HL-60 (cell line): ENCODE results near the gene ANXA11.
A peak's percentile ranks its signal among the peaks of the same experiment; 100 is the strongest.

Source experiments
- DNase-seq, 2 experiments: peaks; one replicate each; pipeline ENCODE4 v3.0.0-alpha.2; 2010 to 2020; ENCODE audit warnings: low read depth in 1 of 2, low spot score in 1 of 2
- H3K27ac ChIP-seq: fragments of 250-450 bp; sonication (Bioruptor Pico); replicated peaks from 2 replicates; pipeline ENCODE4 v1.5.1; 2020; ENCODE audit warnings: mild to moderate bottlenecking, moderate library complexity
- H3K27me3 ChIP-seq: fragments of 250-450 bp; sonication (Bioruptor Pico); 2 replicates; pipeline ENCODE4 v1.5.1; 2021; ENCODE audit warnings: mild to moderate bottlenecking, moderate library complexity; ENCODE audit not compliant: insufficient read depth, poor library complexity, severe bottlenecking
- H3K4me3 ChIP-seq: replicated peaks from 2 replicates; pipeline ENCODE4 v1.5.1; 2011; ENCODE audit warnings: mild to moderate bottlenecking, control low read depth, low read length; ENCODE audit not compliant: insufficient read depth
- GABPA ChIP-seq: IDR thresholded peaks from 2 replicates; pipeline ENCODE4 v1.6.1; 2012; ENCODE audit warnings: low read depth
- POLR2AphosphoS5 ChIP-seq: IDR thresholded peaks from 2 replicates; pipeline ENCODE4 v1.6.1; 2012; ENCODE audit warnings: low read depth
- SPI1 ChIP-seq: IDR thresholded peaks from 2 replicates; pipeline ENCODE4 v1.6.1; 2012; ENCODE audit warnings: low read depth, mild to moderate bottlenecking, borderline replicate concordance
- TF ChIP-seq, protein P1 (sequence below): IDR thresholded peaks from 2 replicates; pipeline ENCODE4 v1.6.1; 2012; ENCODE audit warnings: low read depth; ENCODE audit not compliant: insufficient replicate concordance
- TF ChIP-seq, protein P2 (sequence below): IDR thresholded peaks from one replicate; pipeline ENCODE4 v1.5.1; 2011; ENCODE audit warnings: low read length, control low read depth, inconsistent platforms; ENCODE audit not compliant: insufficient read depth

The ANXA11 gene

DNA sequence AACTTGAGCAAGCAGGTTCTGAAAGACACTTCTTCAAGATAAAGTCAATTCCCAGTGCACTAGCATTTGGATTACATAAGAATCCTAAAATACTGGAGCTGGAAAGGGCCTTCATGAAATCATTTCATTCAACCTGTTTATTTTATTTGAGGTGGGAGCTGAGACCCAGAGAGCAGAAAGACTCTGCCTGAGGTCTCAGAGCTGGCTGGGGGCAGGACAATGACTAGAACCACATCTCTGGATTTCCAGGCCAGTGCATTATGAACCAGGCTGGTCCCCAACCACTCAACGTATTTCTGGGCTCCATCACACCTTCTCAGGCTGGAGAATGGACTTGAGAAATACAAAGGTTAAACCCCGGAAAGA is 8.4 kb downstream of the ANXA11 start:
- TF ChIP-seq SPI1 = no peak
- no peak for TF ChIP-seq GABPA
- no peak for TF ChIP-seq POLR2AphosphoS5
- TF ChIP-seq, protein P1, sequence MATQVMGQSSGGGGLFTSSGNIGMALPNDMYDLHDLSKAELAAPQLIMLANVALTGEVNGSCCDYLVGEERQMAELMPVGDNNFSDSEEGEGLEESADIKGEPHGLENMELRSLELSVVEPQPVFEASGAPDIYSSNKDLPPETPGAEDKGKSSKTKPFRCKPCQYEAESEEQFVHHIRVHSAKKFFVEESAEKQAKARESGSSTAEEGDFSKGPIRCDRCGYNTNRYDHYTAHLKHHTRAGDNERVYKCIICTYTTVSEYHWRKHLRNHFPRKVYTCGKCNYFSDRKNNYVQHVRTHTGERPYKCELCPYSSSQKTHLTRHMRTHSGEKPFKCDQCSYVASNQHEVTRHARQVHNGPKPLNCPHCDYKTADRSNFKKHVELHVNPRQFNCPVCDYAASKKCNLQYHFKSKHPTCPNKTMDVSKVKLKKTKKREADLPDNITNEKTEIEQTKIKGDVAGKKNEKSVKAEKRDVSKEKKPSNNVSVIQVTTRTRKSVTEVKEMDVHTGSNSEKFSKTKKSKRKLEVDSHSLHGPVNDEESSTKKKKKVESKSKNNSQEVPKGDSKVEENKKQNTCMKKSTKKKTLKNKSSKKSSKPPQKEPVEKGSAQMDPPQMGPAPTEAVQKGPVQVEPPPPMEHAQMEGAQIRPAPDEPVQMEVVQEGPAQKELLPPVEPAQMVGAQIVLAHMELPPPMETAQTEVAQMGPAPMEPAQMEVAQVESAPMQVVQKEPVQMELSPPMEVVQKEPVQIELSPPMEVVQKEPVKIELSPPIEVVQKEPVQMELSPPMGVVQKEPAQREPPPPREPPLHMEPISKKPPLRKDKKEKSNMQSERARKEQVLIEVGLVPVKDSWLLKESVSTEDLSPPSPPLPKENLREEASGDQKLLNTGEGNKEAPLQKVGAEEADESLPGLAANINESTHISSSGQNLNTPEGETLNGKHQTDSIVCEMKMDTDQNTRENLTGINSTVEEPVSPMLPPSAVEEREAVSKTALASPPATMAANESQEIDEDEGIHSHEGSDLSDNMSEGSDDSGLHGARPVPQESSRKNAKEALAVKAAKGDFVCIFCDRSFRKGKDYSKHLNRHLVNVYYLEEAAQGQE = no peak
- TF ChIP-seq, protein P2, sequence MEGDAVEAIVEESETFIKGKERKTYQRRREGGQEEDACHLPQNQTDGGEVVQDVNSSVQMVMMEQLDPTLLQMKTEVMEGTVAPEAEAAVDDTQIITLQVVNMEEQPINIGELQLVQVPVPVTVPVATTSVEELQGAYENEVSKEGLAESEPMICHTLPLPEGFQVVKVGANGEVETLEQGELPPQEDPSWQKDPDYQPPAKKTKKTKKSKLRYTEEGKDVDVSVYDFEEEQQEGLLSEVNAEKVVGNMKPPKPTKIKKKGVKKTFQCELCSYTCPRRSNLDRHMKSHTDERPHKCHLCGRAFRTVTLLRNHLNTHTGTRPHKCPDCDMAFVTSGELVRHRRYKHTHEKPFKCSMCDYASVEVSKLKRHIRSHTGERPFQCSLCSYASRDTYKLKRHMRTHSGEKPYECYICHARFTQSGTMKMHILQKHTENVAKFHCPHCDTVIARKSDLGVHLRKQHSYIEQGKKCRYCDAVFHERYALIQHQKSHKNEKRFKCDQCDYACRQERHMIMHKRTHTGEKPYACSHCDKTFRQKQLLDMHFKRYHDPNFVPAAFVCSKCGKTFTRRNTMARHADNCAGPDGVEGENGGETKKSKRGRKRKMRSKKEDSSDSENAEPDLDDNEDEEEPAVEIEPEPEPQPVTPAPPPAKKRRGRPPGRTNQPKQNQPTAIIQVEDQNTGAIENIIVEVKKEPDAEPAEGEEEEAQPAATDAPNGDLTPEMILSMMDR = no peak
- H3K4me3 ChIP-seq = no peak overlapping the region
- H3K27ac ChIP-seq = peak overlapping the region; percentile 10; the same call in 1 of the 2 replicates
- no peak for DNase-seq
- no peaks in the 10 kb centered on the region for H3K27me3 ChIP-seq

DNA sequence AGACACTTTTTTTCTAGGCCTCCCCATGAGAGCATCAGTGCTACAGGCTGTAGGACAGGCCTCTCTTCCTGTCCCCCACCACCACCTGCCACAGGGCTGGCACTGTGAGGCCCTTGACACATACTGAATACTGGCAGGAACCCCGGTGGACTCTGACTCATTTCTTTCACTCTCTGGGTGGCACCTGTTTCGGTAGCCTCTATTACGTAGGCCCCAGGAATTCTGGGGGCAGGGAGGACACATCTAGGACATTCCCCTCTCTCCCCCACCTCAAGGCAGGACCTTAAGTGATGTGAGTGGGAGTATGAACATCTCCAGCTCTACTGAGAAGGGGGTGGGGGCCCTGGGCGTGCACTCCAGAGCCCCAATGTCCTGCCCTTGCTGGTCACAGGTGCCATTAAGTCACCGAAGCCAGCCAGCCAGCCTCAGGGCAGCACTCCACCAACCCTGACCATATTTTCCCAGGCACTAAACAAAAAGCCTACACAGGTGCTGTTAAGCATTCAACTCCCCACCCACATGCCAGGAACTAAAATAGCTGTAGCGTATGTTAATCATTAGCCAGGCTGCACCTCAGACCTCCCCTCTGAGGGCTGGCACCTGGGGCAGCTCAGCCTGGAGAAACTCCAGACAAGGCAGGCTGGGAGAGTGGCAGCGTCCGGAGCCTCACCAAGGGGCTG is 8.9 kb downstream of the ANXA11 start:
- Histone ChIP-seq H3K27ac (peak overlapping the region; percentile 10; the same call in 1 of the 2 replicates), H3K4me3 (no peak overlapping the region), H3K27me3 (no peaks in the 10 kb centered on the region)
- TF ChIP-seq, protein P2 = no peak
- TF ChIP-seq SPI1 = no peak
- TF ChIP-seq GABPA = no peak
- TF ChIP-seq, protein P1 = no peak
- TF ChIP-seq POLR2AphosphoS5 = no peak
- no peak for DNase-seq

DNA sequence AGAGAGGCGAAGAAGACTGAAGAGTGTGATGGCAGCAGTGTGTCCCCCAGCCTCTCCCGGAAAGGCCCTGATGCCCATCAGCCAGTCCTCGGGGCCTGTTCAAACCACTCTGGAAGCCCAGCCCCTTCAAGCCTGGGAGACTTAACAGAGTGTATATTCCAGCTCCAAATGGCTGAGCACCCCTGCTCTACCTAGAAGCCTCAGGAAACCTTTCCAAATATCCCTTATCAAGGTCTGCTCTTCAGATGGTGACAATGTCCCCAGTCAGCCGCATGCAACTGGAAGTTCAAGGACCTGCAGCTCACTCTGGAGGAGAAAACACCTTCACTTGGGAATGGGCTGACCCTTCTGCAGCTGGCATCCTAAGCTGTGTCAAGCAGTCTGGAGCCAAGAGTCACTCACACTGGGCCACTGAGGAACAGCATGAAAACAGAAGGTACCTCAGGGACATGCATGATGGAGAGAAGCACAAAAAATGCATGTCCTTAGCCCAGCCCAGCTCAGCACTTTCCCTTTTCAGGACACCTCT is 10.2 kb downstream of the ANXA11 start:
- Histone ChIP-seq H3K27ac (no peak overlapping the region), H3K27me3 (no peaks in the 10 kb centered on the region), H3K4me3 (no peak overlapping the region)
- no peak for TF ChIP-seq GABPA
- DNase-seq = no peak

DNA sequence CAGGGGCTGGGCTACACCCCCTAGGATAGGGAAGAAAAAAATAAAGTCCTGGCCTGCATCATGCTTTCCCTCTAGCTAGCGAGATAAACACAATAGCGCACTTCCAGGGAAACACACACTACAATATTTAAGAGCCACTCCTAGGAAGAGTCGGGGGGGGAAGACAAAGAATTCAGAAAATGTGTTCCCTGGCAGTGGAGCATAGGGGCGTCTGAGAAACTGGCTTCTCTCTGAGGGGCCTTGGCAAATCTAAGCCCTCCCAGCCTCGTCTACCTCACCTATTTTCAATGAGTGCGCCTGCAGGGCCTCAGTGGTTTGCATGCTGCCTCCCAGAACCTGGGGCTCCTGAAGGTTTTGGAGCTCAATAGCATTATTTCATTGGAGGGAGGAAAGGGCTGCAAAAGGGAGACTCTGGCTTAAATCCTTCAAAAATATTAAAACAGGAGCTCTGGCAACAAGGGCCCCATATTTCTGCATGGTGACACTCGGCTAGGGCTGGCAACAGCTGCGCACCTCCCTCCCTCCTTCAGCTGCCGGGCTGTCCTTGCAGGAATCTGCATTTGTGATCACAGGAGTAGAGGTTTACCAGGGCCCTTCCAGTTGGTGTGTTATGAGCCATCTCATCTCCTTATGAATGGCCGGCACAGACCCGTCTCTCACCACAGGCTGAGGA is 10.8 kb downstream of the ANXA11 start:
- no peak for TF ChIP-seq GABPA
- TF ChIP-seq POLR2AphosphoS5 = no peak
- TF ChIP-seq, protein P1 = no peak
- TF ChIP-seq, protein P2 = no peak
- no peak for TF ChIP-seq SPI1
- Histone ChIP-seq H3K4me3 (no peak overlapping the region), H3K27ac (peak overlapping the region; percentile 22), H3K27me3 (no peaks in the 10 kb centered on the region)
- DNase-seq = no peak
